Colonic mucosa (tissue), 4 donors: Measurements from ENCODE around the gene TECPR2. TPM values are rescaled to one million over a fixed set of nuclear protein-coding genes. Genes with fewer than 3 reads are reported as not detected.
A peak's percentile ranks its signal among the peaks of the same experiment; 100 is the strongest.

Source experiments
- DNase-seq: peaks from one replicate; pipeline ENCODE4 v3.0.0-alpha.2; 2020
- H3K27ac ChIP-seq: fragments of 200-600 bp; one replicate; pipeline ENCODE4 v1.8.0; 2021
- H3K27me3 ChIP-seq: fragments of 200-600 bp; one replicate; pipeline ENCODE4 v1.8.0; 2021
- H3K36me3 ChIP-seq: fragments of 200-600 bp; one replicate; pipeline ENCODE4 v1.8.0; 2021
- H3K4me1 ChIP-seq: fragments of 200-600 bp; one replicate; pipeline ENCODE4 v1.8.0; 2021; ENCODE audit warnings: mild to moderate bottlenecking
- H3K4me3 ChIP-seq: fragments of 200-600 bp; one replicate; pipeline ENCODE4 v1.8.0; 2021
- H3K9ac ChIP-seq, 2 donors: one replicate each; pipeline ENCODE4 v1.7.0; 2013; ENCODE audit warnings: control low read depth in 2 of 2, low read depth in 2 of 2, low read length in 2 of 2
- H3K9me3 ChIP-seq: fragments of 200-600 bp; one replicate; pipeline ENCODE4 v1.8.0; 2021
- CTCF ChIP-seq: fragments of 200-600 bp; IDR thresholded peaks from one replicate; pipeline ENCODE4 v1.8.0; 2022; ENCODE audit warnings: antibody characterized with exemption, mild to moderate bottlenecking
- intact Hi-C: fragments of 100-400 bp; cut with DNase I; formaldehyde crosslinking; loops from one replicate; pipeline ENCODE4 v1.14.1; 2022
- total RNA-seq, 2 donors: library from RNA; stranded (reverse); fragmentation: NEBNext Ultra II Directional in 1 of 2; extraction: Animal tissue kit (Norgen Biotek cat#: 25700) in 1 of 2; gene quantifications; one replicate each; pipeline ENCODE4 v1.2.1, GENCODE V29; 2021
- donor health status: healthy.
- donor health status: DM: no; HTN: no; CAD: no.
- donor health status: DM: no; HTN: no; CAD: no.

The TECPR2 gene
- total RNA-seq, 2 donors from 2014 or later = 16.5 to 18.2 TPM

- Histone ChIP-seq H3K36me3 (peaks cover 7% of the 10 kb centered on the region), H3K27ac (no peak overlapping the region), H3K4me1 (no peaks in the 10 kb centered on the region), H3K4me3 (no peak overlapping the region), H3K9ac (no peak overlapping the region), H3K9me3 (no peaks in the 10 kb centered on the region), H3K27me3 (no peaks in the 10 kb centered on the region)
- no peak for DNase-seq
- no peak for TF ChIP-seq CTCF
- intact Hi-C loops = no loop called here
These were observed 92.0 kb downstream of the TECPR2 start for GRCh38 chr14:102454711-102455110.

GRCh38 chr14:102457509-102457908, 94.8 kb downstream of the TECPR2 start:
- Histone ChIP-seq H3K27me3 (no peaks in the 10 kb centered on the region), H3K27ac (no peak overlapping the region), H3K9me3 (no peaks in the 10 kb centered on the region), H3K9ac (no peak overlapping the region), H3K4me1 (no peaks in the 10 kb centered on the region), H3K4me3 (no peak overlapping the region), H3K36me3 (peaks cover under 1% of the 10 kb centered on the region)
- no peak for TF ChIP-seq CTCF
- no peak for DNase-seq
- intact Hi-C loops = no loop called here

- TF ChIP-seq CTCF = no peak
- no peak overlapping the region for H3K9ac ChIP-seq
- DNase-seq = no peak
These were observed 99.0 kb downstream of the TECPR2 start for GRCh38 chr14:102461490-102462338.

GRCh38 chr14:102462391-102462790, 99.7 kb downstream of the TECPR2 start:
- Histone ChIP-seq H3K9me3 (no peaks in the 10 kb centered on the region), H3K27me3 (no peaks in the 10 kb centered on the region), H3K4me3 (no peak overlapping the region), H3K36me3 (no peaks in the 10 kb centered on the region), H3K9ac (no peak overlapping the region), H3K27ac (no peak overlapping the region), H3K4me1 (peaks cover 4% of the 10 kb centered on the region)
- TF ChIP-seq CTCF = no peak
- intact Hi-C loops = no loop called here
- DNase-seq = no peak

More at GRCh38 chr14:102461490-102462338, 99.0 kb downstream of the TECPR2 start:
- Histone ChIP-seq H3K9me3 (no peaks in the 10 kb centered on the region), H3K27ac (no peak overlapping the region), H3K36me3 (no peaks in the 10 kb centered on the region), H3K4me1 (peaks cover 4% of the 10 kb centered on the region), H3K27me3 (no peaks in the 10 kb centered on the region), H3K4me3 (no peak overlapping the region)
- intact Hi-C loops = no loop called here

GRCh38 chr14:102464006-102464405, 101.3 kb downstream of the TECPR2 start:
- Histone ChIP-seq H3K27ac (peak overlapping the region; percentile 76), H3K9me3 (no peaks in the 10 kb centered on the region), H3K4me1 (peaks cover 4% of the 10 kb centered on the region), H3K4me3 (no peak overlapping the region), H3K9ac (no peak overlapping the region), H3K36me3 (no peaks in the 10 kb centered on the region), H3K27me3 (no peaks in the 10 kb centered on the region)
- intact Hi-C loops = no loop called here
- DNase-seq = no peak
- no peak for TF ChIP-seq CTCF
